ENCODE measurements around the gene FOXB1.

FOXB1 gene

DNA sequence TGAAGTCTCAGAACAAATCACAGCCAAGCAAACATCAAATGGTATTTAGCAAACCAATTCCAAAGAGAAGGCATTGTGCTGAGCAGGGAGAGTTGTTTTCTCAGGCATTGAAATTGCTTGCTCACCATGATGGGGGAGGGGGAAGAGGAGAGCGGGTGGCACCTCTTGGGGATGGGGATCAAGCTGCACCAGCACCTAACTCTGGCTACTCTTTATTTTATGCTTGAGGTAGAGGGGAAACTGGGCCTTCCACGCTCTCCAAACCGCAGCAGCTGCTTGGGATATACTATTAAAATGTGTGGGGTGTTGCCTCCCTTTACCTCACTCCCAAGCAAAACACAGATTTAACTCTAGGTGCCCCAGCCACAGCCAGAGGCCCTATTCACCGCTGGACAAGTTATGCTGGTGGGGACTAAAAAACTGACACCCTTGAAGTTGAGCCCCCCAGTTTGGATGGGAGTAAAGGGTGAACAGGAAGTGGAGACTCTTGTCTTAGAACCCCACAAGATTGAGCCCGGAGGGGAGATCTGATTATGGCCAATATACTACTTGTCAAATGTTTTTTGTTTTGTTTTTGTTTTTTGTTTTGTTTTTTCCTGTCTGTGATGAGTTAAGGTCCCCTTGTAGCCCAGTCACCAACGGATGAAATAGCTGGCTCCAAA is 5.0 kb upstream of the FOXB1 start:
- DNase-seq (ENCODE audit: low read depth) = no peak

DNA sequence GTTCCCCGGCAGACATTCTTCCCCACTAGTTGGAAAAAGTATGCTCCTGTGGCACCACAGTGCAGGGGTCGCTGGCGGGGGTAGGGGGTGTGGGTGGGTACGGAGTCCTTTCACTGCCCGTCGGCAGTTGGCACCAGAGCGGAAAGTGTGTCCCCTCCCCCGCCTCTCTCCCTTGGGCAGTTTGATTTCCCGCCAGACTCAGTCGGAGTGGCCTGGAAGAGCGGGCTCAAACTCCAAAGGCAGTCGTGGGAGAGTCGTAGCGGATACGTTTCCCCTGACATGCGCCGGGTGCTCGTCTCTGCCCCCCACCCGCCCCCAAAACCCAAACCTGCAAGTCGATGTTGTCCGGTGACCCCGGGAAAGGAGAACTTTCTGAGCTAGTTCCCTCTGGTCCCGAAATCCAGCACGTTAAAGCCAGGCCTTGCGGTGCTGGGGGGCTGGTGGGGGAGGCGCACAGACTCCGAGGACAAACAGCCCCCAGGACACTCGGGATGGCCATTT is 4.4 kb upstream of the FOXB1 start:
- no peak for DNase-seq (ENCODE audit: low read depth)

DNA sequence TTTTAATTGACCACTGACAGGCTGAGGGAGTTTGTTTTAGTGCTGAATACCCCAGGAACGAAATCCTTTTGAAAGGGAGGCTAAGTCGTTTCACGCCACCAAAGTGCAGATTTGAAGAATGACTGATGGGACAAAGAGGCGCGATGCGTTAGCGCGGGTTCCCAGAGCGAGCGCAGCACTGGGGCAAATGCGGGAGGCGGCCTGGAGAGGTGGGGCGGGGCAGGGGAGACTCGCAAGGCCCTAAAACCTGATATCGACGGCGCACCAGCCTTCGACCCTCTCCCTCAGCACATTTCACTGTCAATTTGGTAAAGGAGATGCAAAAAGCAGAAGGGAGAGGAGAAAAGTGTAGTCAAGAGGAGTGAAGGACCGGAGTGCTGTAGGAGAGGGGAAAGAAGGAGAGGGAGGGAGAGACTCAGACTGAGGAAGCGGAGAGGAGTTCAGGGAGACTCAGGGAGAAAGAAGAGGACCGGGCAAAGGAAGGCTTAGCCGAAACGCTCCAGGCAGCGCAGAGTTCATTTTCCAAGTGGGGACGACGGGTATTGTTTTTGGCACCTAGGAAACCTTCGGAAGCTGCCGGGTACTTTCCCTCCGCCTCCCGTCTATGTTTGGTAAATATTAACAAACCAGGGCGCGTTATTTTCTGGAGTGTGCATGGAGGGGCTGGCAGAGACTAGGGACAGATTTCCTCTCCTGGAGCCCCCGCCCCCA is 3.8 kb upstream of the FOXB1 start:
- no peak for DNase-seq (ENCODE audit: low read depth)

DNA sequence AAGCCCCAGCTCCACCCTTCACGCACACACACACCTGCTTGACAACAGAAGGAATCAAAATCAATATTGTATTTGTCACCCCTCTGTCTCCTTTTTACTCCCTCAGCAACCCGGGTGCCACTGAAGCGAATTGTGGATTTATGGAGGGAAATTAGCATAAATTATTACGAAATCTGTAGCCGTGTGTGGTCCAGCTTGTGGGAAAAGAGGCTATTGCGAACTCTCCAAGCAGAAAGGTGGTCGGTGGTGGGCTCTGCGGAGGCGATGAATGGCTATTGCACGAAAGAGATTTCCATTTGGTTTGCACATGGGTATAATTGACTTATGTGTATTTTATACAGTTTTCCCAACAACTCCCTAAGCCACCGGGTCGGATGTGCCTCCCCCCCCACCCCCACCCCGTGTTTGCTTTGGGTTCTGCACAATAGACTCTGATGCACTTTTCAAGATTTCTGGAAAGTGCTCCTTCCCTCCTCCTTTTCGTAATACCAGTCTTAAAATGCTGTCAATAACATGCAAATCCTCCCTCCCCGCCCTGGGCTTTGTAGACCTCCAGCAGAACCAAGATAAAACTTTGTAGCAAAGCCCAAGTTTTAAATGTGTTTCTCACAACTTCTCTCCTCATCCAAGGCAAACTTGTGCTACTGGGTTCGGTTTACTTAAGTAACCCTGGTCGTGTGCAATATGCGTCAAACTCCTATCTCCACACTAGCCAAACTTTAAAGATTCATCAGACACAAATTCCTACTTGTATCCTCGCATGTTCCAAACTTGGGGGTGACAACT is 3.1 kb upstream of the FOXB1 start:
- no peak for DNase-seq (ENCODE audit: low read depth)

DNA sequence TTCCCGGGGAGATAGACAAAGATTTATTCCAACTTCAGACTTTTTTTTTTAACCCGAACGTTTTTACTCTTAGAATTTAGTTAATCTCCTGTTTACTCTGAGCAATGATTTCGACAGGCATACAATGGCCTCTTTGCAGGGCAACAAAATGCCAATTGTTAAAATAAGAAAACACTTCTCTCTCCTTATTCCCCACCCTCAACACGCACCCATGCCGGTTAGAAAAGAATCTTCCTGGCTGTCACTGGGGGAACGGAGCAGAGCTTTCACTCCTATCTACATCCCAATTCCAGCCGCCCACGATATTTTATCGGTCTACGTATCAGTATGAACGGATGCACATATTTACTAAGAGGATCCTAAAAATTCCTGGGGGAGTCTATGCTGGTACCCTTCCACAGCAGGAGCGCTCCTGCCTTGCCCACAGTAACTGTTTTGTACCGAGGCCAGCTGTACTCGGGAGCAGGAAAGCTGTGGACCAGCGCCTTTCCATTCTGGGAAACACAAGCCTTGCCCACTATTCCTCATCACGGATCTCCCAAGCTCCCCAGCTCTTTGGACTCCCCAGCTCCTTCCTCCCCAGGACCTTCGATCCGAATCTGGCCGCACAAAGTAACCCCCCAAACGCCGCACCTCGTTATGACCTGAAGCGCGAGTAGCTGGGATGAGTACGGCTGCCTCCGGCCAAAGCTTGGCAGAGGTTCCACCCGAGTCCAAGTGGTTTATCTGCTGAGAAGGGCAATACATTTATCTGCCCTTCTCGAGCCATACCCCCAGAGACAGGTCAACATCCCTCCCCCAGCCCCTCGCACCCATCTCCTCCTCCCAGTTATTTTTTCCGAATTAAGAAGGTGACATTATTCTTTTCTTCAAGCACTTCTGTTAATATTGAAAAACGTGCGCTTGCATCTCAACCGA is 2.2 kb upstream of the FOXB1 start:
- DNase-seq (ENCODE audit: low read depth) = no peak

DNA sequence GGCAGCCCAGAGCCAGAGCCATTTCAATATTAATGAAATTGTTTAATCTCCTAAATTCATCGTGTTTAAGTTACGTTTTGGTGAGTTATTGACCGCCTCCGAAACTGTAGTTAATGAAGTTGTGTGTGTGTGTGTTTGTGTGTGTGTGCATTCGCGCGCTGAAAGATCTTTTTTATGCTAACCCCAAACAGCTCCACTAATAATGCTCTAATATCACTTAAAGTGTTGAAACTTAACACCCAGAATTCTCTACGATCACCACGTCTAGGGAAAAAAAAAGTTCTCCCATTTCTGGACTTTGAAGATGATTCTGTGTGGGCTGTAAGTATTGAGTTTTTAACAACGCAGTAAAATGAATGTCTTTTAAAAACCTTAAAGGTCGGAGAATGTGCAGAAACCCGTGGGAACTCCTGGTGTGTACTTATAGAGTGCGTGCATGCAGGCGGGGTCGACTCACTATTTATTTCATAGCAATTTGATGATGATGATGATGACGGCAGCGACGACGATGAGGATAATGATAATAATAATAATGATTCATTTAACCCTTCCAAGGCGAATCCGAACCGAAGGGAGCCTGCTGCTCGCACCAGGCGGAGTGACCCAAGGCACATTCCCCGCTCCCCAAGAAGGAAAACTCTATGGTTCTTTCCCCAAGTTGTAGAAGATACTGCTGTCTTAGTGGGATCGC is 1.4 kb upstream of the FOXB1 start:
- no peak for DNase-seq (ENCODE audit: low read depth)

DNA sequence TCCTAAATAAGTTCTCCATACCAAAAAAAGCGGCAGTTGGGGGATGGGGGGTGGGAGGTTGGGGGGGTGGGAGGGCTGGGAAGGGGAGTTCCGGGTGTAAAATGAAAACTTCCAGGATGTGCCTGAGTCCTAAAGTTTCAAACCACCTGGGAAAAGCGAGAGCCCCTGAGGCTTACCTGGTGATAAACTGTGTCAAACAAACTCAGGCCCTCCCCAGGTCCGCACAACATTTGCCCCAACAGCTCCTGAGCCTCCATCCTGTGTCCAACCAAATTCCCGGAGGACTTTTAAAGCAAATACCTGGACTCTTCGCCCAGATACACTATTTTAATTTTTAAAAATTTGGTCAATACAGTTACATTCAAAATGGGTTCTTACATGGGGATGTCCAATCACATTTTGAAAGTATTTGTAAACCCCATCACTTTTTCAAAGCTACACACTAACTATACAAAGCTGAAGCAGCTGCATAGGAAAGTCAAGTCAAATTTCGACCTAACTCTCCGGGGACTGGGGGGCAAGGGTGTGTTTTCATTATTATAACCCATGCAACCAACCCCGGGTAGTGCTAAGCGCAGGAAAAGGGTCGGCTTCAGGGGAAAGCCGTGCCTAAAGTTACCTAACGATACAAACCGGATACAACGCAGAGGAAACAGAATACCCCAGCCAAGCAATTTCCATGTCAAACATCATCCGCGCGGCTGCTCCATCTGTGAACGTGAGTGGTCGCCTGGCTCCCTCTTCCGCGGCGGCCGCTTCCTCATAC is 685 bp upstream of the FOXB1 start:
- no peak for DNase-seq (ENCODE audit: low read depth)

DNA sequence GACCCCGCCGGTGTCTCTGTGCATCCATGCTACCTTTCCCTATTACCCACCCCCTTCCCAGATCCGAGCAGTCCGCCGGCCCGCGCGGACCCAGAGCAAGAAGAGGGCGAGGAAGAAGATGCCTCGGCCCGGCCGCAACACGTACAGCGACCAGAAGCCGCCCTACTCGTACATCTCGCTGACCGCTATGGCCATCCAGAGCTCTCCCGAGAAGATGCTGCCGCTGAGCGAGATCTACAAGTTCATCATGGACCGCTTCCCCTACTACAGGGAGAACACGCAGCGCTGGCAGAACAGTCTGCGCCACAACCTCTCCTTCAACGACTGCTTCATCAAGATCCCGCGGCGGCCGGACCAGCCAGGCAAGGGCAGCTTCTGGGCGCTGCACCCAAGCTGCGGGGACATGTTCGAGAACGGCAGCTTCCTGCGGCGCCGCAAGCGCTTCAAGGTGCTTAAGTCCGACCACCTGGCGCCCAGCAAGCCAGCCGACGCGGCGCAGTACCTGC is 788 bp downstream of the FOXB1 start:
- DNase-seq (ENCODE audit: low read depth) = no peak

DNA sequence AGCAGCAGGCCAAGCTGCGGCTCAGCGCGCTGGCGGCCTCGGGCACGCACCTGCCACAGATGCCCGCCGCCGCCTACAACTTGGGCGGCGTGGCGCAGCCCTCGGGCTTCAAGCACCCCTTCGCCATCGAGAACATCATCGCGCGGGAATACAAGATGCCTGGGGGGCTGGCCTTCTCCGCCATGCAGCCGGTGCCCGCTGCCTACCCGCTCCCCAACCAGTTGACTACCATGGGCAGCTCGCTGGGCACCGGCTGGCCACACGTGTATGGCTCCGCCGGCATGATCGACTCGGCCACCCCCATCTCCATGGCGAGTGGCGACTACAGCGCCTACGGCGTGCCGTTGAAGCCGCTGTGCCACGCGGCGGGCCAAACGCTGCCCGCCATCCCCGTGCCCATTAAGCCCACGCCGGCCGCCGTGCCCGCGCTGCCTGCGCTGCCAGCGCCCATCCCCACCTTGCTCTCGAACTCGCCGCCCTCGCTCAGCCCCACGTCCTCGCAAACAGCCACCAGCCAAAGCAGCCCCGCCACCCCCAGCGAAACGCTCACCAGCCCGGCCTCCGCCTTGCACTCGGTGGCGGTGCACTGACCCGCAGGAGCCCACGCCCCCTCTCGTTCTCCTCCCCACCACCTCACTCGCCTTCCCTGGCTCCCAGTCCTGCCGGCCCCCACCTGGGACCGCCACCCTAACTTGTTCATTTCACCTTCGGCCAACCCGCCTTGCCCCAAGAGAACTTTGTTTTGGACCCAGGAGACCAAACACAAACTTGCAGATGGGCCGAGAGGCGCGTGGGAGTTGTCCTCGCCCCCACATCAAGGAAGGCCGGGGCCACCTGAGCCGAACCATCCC is 1.5 kb downstream of the FOXB1 start:
- no peak for DNase-seq (ENCODE audit: low read depth)

DNA sequence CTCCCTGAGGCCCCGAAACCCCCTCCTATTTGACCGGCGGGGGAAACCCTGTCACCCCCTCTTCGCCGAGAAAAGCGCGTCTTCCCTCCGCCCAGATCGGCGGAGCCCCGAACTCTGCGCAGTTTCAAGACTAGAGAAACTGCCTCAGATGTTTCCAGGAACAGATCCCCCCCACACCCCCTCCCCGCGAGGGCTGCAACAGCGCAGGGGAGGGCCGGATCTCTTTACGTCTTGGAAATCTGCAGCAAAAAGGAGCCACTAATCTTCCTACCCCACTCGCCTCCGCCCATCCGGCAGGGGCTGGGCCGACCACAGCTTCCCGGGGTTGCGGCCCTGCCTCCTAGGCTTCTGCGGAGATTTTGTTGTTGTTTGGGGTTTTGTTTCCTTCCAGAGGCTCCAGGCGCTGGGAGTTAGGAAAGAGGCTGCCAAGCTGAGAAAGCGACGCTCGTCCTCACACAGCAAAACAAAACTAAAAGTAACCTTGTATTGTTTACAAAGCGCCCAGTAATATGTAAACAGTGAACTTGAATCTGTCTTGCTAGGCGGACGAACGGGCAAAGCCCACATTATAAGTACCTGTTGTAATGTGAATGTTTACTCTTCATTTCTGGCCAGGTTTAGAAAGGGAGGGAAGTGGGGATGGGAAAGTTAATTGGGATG is 2.2 kb downstream of the FOXB1 start:
- peak; percentile 69 for DNase-seq (ENCODE audit: low read depth)

DNA sequence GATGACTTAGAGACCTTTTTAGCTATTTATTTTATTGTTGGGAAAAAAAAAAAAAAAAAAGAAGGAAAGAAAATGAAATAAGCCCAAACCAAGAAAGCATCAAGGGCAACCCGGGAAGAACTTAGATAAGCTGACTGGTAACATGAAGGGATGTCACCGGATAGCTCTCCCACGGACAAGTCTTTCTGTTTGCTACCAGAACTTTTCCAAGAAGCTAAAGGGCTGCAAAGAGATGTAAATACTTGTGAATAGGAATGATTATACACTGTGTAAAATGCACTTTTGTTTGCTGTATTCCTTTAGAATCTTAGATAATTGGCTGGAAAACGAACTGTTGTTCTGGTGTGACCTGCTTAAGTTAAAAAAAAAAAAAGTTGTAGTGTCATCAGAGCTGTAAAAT is 2.8 kb downstream of the FOXB1 start:
- no peak for DNase-seq (ENCODE audit: low read depth)

DNA sequence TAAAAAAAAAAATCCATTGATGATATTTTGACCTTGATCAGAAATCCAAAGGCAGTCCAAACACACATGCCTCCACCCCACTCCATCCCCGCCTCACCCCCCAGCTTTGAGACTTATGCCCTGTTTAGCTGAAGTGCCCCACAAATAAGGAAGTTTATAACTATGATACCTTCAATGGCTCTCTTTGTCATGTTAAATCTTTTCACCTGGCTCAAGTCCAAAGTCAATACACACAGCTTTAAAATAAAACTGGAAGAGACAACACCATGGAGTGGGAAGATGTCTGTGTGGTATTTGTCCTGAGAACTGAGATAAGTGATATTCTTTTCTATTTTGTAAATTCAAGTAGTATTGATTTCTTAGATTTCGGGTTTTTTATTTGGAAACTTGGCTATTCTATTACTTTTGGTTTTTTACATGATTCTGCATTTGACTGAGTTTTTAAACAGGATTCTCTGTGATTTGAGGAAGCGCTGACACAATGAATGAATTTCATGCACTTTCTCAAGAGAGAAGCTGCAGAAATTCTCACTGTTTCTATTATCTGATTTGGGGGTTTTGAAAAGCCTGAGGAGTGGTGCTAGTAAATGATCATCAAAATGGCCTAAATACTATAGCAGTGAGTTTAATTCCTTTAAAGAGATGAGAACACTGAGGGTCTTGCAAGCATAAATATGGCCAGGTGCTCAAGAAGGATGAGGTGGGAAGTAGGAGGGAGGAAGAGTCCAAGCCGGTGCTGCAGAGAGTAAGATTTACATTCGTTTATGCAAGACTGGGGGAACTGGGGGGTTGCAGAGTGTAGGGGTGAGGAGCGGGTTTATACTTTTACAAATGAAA is 5.2 kb downstream of the FOXB1 start:
- no peak for DNase-seq (ENCODE audit: low read depth)

DNA sequence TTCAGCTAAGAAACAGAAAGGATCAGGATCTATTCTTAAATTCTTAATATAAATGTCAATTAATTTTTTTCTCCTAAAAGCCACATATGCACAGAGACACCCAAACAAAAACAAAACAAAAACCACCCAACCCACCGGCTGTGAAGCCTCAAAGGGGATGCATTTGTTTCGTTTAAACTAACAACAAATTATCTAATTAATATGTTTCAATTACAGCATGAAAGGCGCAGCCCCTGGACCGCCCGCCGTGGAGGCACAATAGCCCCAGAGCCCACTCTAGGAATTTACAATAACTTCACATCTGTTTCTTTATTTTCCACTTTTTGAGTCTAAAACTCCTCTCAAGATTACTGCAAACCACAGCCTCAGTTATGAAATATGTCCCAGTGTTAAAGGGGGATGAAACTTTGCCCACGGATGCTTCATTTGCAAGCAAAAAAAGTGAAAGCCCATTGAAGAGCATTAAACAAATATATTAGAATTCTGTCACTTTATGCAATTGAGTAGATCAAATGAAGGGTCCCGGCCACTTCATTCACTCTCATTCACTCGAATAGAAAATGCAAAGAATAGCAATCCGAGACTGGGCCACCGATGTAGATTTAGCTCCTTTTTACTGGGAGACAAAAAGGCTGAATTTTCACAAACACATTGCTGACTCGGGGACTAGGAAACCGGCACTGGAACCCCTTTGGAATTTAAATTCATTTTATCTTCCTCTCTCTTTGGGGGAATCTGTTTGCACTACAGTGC is 6.0 kb downstream of the FOXB1 start:
- no peak for DNase-seq (ENCODE audit: low read depth)

DNA sequence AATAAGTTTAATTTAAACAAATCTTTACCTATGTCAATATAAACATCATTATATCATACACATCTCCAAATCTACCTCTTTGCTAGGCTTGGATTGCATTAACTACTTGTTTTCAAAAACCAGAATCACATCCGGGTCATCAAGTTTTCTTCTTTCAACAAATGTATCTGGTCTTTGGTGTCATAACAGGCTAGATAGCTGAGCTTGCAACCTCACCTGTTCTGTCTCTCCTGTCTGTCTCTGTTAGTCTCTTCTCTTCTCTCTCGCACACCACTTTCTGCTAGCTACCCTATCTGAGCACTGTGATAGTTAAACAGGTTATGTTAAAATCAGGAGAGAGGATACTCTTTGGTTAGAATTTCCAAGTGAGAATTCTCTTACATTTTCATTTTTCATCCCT is 6.7 kb downstream of the FOXB1 start:
- DNase-seq (ENCODE audit: low read depth) = no peak

DNA sequence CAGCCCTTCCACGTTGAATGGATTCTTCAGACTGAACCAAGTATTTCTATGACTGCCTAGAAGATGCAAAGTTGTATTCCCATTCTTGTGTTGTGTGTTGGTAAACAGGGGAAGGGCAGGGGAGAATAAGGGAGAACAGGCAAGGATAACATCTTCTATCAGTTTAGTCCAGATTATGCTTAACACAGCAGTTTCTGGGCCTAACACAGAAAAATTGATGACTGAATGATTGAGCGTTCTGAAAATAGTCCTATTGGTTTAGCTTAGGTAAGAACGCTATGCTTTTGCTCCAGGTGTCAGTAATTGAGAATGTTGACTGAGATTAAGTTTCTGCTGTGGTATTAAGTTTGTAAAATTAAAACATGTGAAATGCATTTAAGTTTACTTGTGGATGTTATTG is 8.6 kb downstream of the FOXB1 start:
- DNase-seq (ENCODE audit: low read depth) = no peak

DNA sequence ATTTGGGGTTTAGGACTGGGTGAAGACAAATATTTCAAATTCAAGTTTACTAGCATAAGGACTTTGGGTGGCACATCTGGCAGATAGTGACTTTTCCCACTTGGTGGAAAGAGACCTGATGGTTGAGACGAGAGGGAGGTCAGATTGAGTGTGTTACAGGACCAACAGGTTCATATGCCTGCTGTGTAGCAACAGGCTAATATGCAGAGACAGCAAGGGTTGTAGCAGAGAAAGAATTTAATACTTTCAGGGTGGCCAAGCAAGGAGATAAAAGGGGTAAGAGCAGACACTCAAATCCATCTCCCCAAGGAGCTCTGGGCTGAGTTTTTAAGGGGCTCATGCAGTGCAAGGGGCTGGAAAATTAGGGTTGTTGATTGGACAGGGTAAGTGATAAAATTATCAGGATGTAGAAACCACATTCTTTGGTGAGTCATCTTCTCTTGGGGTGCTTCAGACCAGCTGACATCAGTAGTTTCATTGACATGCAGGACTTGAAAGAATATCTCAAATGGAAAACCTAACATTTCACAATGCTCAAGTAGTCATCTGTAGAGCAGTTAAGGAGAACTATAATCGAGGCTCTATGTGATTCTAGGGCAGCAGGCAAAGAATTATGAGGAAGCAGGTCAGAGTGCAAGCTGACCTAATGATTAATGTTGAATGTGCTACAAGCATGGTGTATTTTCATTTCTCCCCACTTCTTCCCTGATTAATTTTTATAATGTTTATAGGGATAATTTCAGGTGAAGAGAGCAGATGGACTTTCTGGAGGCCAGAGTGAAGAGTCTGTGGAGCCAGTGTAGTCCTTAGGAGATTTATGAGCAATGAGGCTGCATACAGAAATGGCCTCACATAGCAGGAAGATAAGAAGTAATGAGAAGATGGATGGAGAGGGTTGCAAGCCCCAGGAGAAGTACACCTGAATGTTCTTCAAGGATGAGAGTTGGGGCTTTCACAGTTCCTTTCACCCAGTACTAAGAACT is 13.7 kb downstream of the FOXB1 start:
- no peak for DNase-seq (ENCODE audit: low read depth)

All from stimulated activated CD4-positive, alpha-beta T cell treated with anti-CD3 and anti-CD28 coated beads, Interleukin-2, amount 100 ng/mL, for 4 hours (primary cell).